ENCODE measurements around the gene OR1L6.
A peak's percentile ranks its signal among the peaks of the same experiment; 100 is the strongest.

The OR1L6 gene

GRCh38 chr9:122767817-122768216, 25.7 kb downstream of the OR1L6 start:
- TF ChIP-seq CTCF (IDR thresholded peaks at IDR 0.05; ENCODE audit: control insufficient read depth, insufficient read depth, low read depth, low read length, missing control alignments) = no peak

GRCh38 chr9:122777052-122777451, 34.9 kb downstream of the OR1L6 start:
- no peak for DNase-seq (ENCODE audit: low read depth)
- no peak for TF ChIP-seq CTCF (IDR thresholded peaks at IDR 0.05; ENCODE audit: control insufficient read depth, insufficient read depth, low read depth, low read length, missing control alignments)
- no peak overlapping the region for H3K4me3 ChIP-seq (ENCODE audit: control insufficient read depth, low read depth, low read length)

More at GRCh38 chr9:122767817-122768216, 25.7 kb downstream of the OR1L6 start:
- H3K4me3 ChIP-seq (ENCODE audit: control insufficient read depth, low read depth, low read length) = no peak overlapping the region
- DNase-seq (ENCODE audit: low read depth) = no peak

GRCh38 chr9:122777935-122778627, 36.0 kb downstream of the OR1L6 start:
- H3K4me3 ChIP-seq (ENCODE audit: control insufficient read depth, low read depth, low read length) = no peak overlapping the region
- no peak for TF ChIP-seq CTCF (IDR thresholded peaks at IDR 0.05; ENCODE audit: control insufficient read depth, insufficient read depth, low read depth, low read length, missing control alignments)
- peak; percentile 38 for DNase-seq (ENCODE audit: low read depth)

GRCh38 chr9:122779181-122779580, 37.1 kb downstream of the OR1L6 start:
- no peak for TF ChIP-seq CTCF (IDR thresholded peaks at IDR 0.05; ENCODE audit: control insufficient read depth, insufficient read depth, low read depth, low read length, missing control alignments)
- no peak for DNase-seq (ENCODE audit: low read depth)
- no peak overlapping the region for H3K4me3 ChIP-seq (ENCODE audit: control insufficient read depth, low read depth, low read length)

GRCh38 chr9:122780026-122780425, 37.9 kb downstream of the OR1L6 start:
- no peak for DNase-seq (ENCODE audit: low read depth)
- no peak overlapping the region for H3K4me3 ChIP-seq (ENCODE audit: control insufficient read depth, low read depth, low read length)
- no peak for TF ChIP-seq CTCF (IDR thresholded peaks at IDR 0.05; ENCODE audit: control insufficient read depth, insufficient read depth, low read depth, low read length, missing control alignments)

- H3K4me3 ChIP-seq (ENCODE audit: control insufficient read depth, low read depth, low read length) = no peak overlapping the region
- DNase-seq (ENCODE audit: low read depth) = no peak
- no peak for TF ChIP-seq CTCF (IDR thresholded peaks at IDR 0.05; ENCODE audit: control insufficient read depth, insufficient read depth, low read depth, low read length, missing control alignments)
Measured at GRCh38 chr9:122781671-122782070, 39.6 kb downstream of the OR1L6 start.

Measured in AG09309 (cell line).